Measurements from ENCODE around the gene PTRHD1.

The PTRHD1 gene

DNA sequence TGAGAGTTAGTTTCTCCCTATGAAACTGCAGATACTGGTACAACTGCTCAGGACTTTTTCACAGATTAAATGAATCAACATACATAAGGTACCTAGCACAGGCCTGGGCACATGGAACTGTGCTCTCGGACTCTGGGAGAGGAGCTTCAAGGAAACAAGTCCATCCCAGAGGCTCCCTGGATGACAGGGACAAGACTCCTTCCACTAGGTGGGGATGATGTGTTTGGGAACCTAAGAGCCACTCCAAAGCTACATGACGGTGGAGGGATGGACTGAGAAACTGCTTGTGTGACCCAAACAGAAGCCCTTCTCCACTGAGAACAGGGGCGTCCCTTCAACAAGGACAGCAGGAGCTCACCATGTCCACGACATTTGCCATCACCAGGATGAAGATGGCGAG, 37.2 kb upstream of the PTRHD1 start:
- H3K79me2 ChIP-seq (ENCODE audit: low read length) = no peaks in the 10 kb centered on the region
- no peaks in the 10 kb centered on the region for H3K9me2 ChIP-seq (replicated peaks; ENCODE audit: insufficient read depth, low read length)
- H3F3A ChIP-seq (ENCODE audit: insufficient read depth, low read length) = no peaks in the 10 kb centered on the region; the same call in 1 of the 2 replicates
- H3K27ac ChIP-seq (ENCODE audit: low read length) = no peak overlapping the region
- no peak overlapping the region for H3K4me2 ChIP-seq (ENCODE audit: low read depth, low read length)
- H3K9me3 ChIP-seq (replicated peaks; ENCODE audit: insufficient read depth, low read length) = no peaks in the 10 kb centered on the region
- H3K36me3 ChIP-seq (replicated peaks; ENCODE audit: insufficient read depth, low read length) = 0 out of 2 replicates have a peak, but pooled peaks cover 3% of the 10 kb centered on the region
- no peaks in the 10 kb centered on the region for H4K20me1 ChIP-seq (ENCODE audit: insufficient read depth, low read length)
- no peaks in the 10 kb centered on the region for H3K4me1 ChIP-seq (ENCODE audit: low read length)
- H3K9ac ChIP-seq (ENCODE audit: low read length) = no peak overlapping the region
- TF ChIP-seq, protein P1, sequence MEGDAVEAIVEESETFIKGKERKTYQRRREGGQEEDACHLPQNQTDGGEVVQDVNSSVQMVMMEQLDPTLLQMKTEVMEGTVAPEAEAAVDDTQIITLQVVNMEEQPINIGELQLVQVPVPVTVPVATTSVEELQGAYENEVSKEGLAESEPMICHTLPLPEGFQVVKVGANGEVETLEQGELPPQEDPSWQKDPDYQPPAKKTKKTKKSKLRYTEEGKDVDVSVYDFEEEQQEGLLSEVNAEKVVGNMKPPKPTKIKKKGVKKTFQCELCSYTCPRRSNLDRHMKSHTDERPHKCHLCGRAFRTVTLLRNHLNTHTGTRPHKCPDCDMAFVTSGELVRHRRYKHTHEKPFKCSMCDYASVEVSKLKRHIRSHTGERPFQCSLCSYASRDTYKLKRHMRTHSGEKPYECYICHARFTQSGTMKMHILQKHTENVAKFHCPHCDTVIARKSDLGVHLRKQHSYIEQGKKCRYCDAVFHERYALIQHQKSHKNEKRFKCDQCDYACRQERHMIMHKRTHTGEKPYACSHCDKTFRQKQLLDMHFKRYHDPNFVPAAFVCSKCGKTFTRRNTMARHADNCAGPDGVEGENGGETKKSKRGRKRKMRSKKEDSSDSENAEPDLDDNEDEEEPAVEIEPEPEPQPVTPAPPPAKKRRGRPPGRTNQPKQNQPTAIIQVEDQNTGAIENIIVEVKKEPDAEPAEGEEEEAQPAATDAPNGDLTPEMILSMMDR (IDR thresholded peaks at IDR 0.05; ENCODE audit: low read length) = no peak
- H2AFZ ChIP-seq (ENCODE audit: low read length) = no peak overlapping the region
- no peaks in the 10 kb centered on the region for H3K27me3 ChIP-seq (replicated peaks; ENCODE audit: insufficient read depth, low read length)
- no peak for DNase-seq
- no peak overlapping the region for H3K4me3 ChIP-seq (ENCODE audit: low read length)

DNA sequence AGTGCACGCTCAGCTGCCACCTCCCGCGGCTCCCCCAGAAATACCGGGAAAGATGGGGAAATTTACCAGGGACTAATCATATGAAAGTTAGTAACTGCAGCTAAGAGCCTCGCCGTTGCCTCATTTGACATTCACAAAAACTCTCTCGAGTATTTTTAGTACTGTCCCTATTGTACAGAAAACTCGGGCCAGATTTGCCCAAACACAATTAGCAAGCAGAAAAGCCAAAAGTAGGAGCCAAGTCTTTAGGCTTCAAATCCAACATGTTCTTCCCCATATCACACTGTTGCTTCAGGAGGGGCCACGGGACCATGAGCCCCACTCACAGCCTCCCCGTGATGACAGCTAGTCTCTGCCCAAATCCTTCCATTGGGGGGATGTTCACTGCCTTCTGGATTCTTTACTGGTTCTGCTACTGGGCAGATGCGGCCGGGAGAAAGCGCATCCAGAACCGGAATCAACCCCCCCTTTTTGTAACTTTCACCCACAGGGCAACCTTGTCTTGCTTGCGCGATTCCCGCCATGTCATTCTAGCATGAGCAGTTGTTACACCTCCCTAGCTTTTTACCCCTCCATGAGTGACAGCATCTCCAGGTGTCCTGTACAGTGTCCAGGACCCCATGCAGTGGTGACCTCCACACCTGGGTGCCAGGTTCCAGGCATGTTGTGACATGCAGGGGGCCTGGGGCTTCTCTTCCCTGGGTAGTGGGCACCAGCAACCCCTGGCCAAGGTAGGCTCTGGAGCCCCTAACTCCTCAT, 35.2 kb upstream of the PTRHD1 start:
- no peak overlapping the region for H3K9ac ChIP-seq (ENCODE audit: low read length)
- no peaks in the 10 kb centered on the region for H3K27me3 ChIP-seq (replicated peaks; ENCODE audit: insufficient read depth, low read length)
- no peak for DNase-seq
- H3K79me2 ChIP-seq (ENCODE audit: low read length) = no peaks in the 10 kb centered on the region
- peaks cover 8% of the 10 kb centered on the region; the same call in 1 of the 2 replicates for H3K36me3 ChIP-seq (replicated peaks; ENCODE audit: insufficient read depth, low read length)
- no peaks in the 10 kb centered on the region for H3K9me2 ChIP-seq (replicated peaks; ENCODE audit: insufficient read depth, low read length)
- no peaks in the 10 kb centered on the region for H4K20me1 ChIP-seq (ENCODE audit: insufficient read depth, low read length)
- H3K9me3 ChIP-seq (replicated peaks; ENCODE audit: insufficient read depth, low read length) = no peaks in the 10 kb centered on the region
- H3K4me3 ChIP-seq (ENCODE audit: low read length) = no peak overlapping the region
- H3F3A ChIP-seq (ENCODE audit: insufficient read depth, low read length) = no peaks in the 10 kb centered on the region; the same call in 1 of the 2 replicates
- no peak for TF ChIP-seq EZH2 (optimal IDR thresholded peaks at IDR 0.05; ENCODE audit: low read depth, low read length)
- TF ChIP-seq EZH2phosphoT487 (IDR thresholded peaks at IDR 0.05; ENCODE audit: low read length) = no peak
- TF ChIP-seq, protein P1 (IDR thresholded peaks at IDR 0.05; ENCODE audit: low read length) = no peak
- no peak overlapping the region for H3K4me2 ChIP-seq (ENCODE audit: low read depth, low read length)
- H3K27ac ChIP-seq (ENCODE audit: low read length) = no peak overlapping the region
- H3K4me1 ChIP-seq (ENCODE audit: low read length) = no peaks in the 10 kb centered on the region
- no peak overlapping the region for H2AFZ ChIP-seq (ENCODE audit: low read length)

DNA sequence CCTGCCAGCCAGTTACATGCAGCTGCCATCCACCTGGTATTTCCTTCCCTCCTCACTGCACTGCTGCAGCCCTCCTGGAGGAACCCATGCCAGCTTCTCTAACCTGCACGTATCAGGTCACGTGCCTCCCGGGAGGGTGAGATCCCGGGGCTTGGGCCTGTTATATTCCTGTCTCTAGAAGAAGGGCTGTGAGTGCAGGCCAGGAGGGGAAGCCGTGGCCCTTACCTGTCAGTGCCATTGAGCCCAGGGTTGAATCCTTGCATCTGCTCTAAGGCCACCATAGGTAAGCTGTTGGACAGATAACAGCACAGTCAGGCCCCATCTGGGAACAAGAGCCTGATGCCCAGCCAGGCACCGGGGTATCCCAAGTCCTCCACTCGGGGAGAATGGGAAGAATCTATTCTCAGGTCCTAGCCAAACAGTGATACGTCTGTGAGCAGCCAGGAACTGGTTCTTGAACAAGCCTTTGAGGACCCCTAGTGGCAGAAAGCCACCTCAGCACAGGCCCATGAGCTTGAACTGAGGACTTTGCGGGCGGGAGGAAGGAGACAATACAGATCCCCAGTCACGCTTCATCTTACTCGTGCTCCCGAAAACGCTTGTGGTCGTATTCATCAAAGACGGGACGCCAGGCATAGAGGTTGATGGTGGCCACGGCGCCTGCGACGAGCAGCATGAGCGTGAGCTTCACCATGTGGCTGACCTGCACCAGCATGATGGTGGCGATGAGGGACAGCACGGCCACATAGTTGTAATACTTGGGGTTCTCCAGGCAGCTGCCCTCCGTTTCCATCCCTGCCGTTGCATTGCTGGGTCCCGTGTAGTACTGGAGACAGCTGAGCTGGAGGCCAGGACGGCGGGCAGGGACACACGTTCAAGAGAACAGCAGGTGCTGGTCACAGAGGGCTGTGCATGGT, 34.4 kb upstream of the PTRHD1 start:
- no peaks in the 10 kb centered on the region for H3K9me2 ChIP-seq (replicated peaks; ENCODE audit: insufficient read depth, low read length)
- H4K20me1 ChIP-seq (ENCODE audit: insufficient read depth, low read length) = no peaks in the 10 kb centered on the region
- no peak overlapping the region for H3K9ac ChIP-seq (ENCODE audit: low read length)
- no peak overlapping the region for H3K4me3 ChIP-seq (ENCODE audit: low read length)
- H3K27me3 ChIP-seq (replicated peaks; ENCODE audit: insufficient read depth, low read length) = no peaks in the 10 kb centered on the region
- peaks cover under 1% of the 10 kb centered on the region for H3F3A ChIP-seq (ENCODE audit: insufficient read depth, low read length)
- peak; percentile 49 for DNase-seq
- no peaks in the 10 kb centered on the region for H3K79me2 ChIP-seq (ENCODE audit: low read length)
- H3K27ac ChIP-seq (ENCODE audit: low read length) = no peak overlapping the region
- no peak overlapping the region for H3K4me2 ChIP-seq (ENCODE audit: low read depth, low read length)
- TF ChIP-seq, protein P1 (IDR thresholded peaks at IDR 0.05; ENCODE audit: low read length) = peak; percentile 72
- no peak for TF ChIP-seq EZH2phosphoT487 (IDR thresholded peaks at IDR 0.05; ENCODE audit: low read length)
- no peak for TF ChIP-seq EZH2 (optimal IDR thresholded peaks at IDR 0.05; ENCODE audit: low read depth, low read length)
- peaks cover 1% of the 10 kb centered on the region; the same call in 1 of the 2 replicates for H3K4me1 ChIP-seq (ENCODE audit: low read length)
- H3K36me3 ChIP-seq (replicated peaks; ENCODE audit: insufficient read depth, low read length) = peaks cover 8% of the 10 kb centered on the region; the same call in 1 of the 2 replicates
- no peaks in the 10 kb centered on the region for H3K9me3 ChIP-seq (replicated peaks; ENCODE audit: insufficient read depth, low read length)
- H2AFZ ChIP-seq (ENCODE audit: low read length) = no peak overlapping the region
